HEK293 (cell line): ENCODE measurements around the gene WDR19.

Source experiments
- ATF2 ChIP-seq: fragments of 450-650 bp; formaldehyde crosslinking; IDR thresholded peaks from 2 replicates; pipeline ENCODE4 v1.5.1; 2016; ENCODE audit warnings: missing biosample characterization, missing genetic modification characterization, low read depth
- CTCF ChIP-seq: fragments of 450-650 bp; formaldehyde crosslinking; IDR thresholded peaks from 2 replicates; pipeline ENCODE4 v1.5.1; 2016; ENCODE audit warnings: missing biosample characterization, missing genetic modification characterization
- GLI4 ChIP-seq: fragments of 450-650 bp; formaldehyde crosslinking; IDR thresholded peaks from 2 replicates; pipeline ENCODE4 v1.5.1; 2016; ENCODE audit warnings: missing biosample characterization, missing genetic modification characterization
- MZF1 ChIP-seq: fragments of 450-650 bp; formaldehyde crosslinking; IDR thresholded peaks from 2 replicates; pipeline ENCODE4 v1.5.1; 2017; ENCODE audit warnings: missing biosample characterization, missing genetic modification characterization, borderline replicate concordance
- ZBTB11 ChIP-seq: fragments of 450-650 bp; formaldehyde crosslinking; conservative IDR thresholded peaks from 2 replicates; pipeline ENCODE4 v1.5.1; 2016; ENCODE audit warnings: low read depth, missing biosample characterization, missing genetic modification characterization
- ZBTB17 ChIP-seq: fragments of 450-650 bp; formaldehyde crosslinking; IDR thresholded peaks from 2 replicates; pipeline ENCODE4 v1.5.1; 2016; ENCODE audit warnings: missing biosample characterization, missing genetic modification characterization
- ZNF629 ChIP-seq: fragments of 450-650 bp; formaldehyde crosslinking; IDR thresholded peaks from 2 replicates; pipeline ENCODE4 v1.5.1; 2017; ENCODE audit warnings: missing biosample characterization, missing genetic modification characterization

GRCh38 chr4:39233783-39234182 lies 51.5 kb downstream of the WDR19 start:
- TF ChIP-seq ZNF629 (tag by site-specific recombination) (no peak), MZF1 (tag by site-specific recombination) (no peak), GLI4 (tag by site-specific recombination) (no peak), ZBTB11 (tag by site-specific recombination) (no peak), ATF2 (no peak), ZBTB17 (tag by site-specific recombination) (no peak), CTCF (tag by site-specific recombination) (no peak)
